ENCODE measurements around the gene CFAP92.

DNA sequence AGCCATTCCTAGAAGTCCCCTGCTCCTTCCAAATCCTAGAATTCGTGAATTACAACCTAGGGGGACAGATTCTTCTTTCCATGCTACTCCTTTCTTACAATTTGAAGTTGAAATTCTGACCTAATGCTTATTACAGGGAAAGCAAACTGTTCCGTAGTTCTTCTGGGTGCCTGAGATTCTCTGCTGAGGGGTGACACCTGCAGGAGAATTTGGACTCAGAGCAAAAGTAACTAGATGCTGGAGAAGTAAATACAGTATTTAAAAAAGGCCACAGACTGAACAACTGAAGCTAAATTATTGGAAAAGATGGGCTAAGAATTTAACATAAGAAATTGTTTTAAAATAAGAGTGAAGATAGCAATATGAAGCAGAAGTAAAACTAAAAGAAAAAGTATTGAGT, 76.6 kb downstream of the CFAP92 start:
- TF ChIP-seq, protein P1, sequence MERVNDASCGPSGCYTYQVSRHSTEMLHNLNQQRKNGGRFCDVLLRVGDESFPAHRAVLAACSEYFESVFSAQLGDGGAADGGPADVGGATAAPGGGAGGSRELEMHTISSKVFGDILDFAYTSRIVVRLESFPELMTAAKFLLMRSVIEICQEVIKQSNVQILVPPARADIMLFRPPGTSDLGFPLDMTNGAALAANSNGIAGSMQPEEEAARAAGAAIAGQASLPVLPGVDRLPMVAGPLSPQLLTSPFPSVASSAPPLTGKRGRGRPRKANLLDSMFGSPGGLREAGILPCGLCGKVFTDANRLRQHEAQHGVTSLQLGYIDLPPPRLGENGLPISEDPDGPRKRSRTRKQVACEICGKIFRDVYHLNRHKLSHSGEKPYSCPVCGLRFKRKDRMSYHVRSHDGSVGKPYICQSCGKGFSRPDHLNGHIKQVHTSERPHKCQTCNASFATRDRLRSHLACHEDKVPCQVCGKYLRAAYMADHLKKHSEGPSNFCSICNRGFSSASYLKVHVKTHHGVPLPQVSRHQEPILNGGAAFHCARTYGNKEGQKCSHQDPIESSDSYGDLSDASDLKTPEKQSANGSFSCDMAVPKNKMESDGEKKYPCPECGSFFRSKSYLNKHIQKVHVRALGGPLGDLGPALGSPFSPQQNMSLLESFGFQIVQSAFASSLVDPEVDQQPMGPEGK (CRISPR knock-in tag; IDR thresholded peaks at IDR 0.05; ENCODE audit: borderline replicate concordance) = no peak
- TF ChIP-seq RARB (CRISPR knock-in tag; IDR thresholded peaks at IDR 0.05) (no peak), TOX (CRISPR knock-in tag; IDR thresholded peaks at IDR 0.05; ENCODE audit: borderline replicate concordance) (no peak), ZNF8 (CRISPR knock-in tag; IDR thresholded peaks at IDR 0.05) (no peak), GLIS3 (CRISPR knock-in tag; IDR thresholded peaks at IDR 0.05) (no peak), ARNTL (CRISPR knock-in tag; IDR thresholded peaks at IDR 0.05; ENCODE audit: borderline replicate concordance, low read depth) (no peak), ZFP30 (CRISPR knock-in tag; IDR thresholded peaks at IDR 0.05) (no peak), BACH2 (CRISPR knock-in tag; IDR thresholded peaks at IDR 0.05; ENCODE audit: borderline replicate concordance) (no peak), OSR1 (CRISPR knock-in tag; IDR thresholded peaks at IDR 0.05) (no peak)
